OCI-LY1 (cell line): ENCODE results near the gene METTL21A.

Experiments used
- EZH2 ChIP-seq: fragments of 200-600 bp; sonication (generic), shearing (Covaris generic); IDR thresholded peaks from 2 replicates; pipeline ENCODE4 v1.8.0; 2017; ENCODE audit warnings: borderline replicate concordance, mixed run types, mild to moderate bottlenecking, antibody characterized with exemption, low read length, moderate library complexity, mixed read lengths
- TF ChIP-seq, protein P1 (sequence below): fragments of 200-600 bp; sonication (generic), shearing (Covaris generic); IDR thresholded peaks from 2 replicates; pipeline ENCODE4 v1.5.1; 2017; ENCODE audit warnings: mild to moderate bottlenecking, antibody characterized with exemption, low read length, moderate library complexity, mixed read lengths

GRCh38 chr2:207589143-207589542, 36.1 kb downstream of the METTL21A start:
- TF ChIP-seq, protein P1, sequence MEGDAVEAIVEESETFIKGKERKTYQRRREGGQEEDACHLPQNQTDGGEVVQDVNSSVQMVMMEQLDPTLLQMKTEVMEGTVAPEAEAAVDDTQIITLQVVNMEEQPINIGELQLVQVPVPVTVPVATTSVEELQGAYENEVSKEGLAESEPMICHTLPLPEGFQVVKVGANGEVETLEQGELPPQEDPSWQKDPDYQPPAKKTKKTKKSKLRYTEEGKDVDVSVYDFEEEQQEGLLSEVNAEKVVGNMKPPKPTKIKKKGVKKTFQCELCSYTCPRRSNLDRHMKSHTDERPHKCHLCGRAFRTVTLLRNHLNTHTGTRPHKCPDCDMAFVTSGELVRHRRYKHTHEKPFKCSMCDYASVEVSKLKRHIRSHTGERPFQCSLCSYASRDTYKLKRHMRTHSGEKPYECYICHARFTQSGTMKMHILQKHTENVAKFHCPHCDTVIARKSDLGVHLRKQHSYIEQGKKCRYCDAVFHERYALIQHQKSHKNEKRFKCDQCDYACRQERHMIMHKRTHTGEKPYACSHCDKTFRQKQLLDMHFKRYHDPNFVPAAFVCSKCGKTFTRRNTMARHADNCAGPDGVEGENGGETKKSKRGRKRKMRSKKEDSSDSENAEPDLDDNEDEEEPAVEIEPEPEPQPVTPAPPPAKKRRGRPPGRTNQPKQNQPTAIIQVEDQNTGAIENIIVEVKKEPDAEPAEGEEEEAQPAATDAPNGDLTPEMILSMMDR: no peak
- no peak for TF ChIP-seq EZH2
